HG02588 (cell line): ENCODE data around the gene CATSPERD.

Experiments used
- ATAC-seq: cut with Tn5 transposase; IDR thresholded peaks from one replicate; pipeline ENCODE4 v1.9.1; 2021; ENCODE audit warnings: mild to moderate bottlenecking, moderate library complexity; ENCODE audit not compliant: unreplicated experiment

The CATSPERD gene

GRCh38 chr19:5784581-5785147, 64.2 kb downstream of the CATSPERD start, which contains the start of gene PRR22:
Gene PRR22 (minus strand): TSS chr19:5784746. CDS start chr19:5784660, 86 bp downstream.
- ATAC-seq, result no peak

- ATAC-seq, result no peak
Observed at GRCh38 chr19:5785423-5785822, 65.0 kb downstream of the CATSPERD start.

GRCh38 chr19:5786593-5787408, 66.4 kb downstream of the CATSPERD start:
- no peak for ATAC-seq

GRCh38 chr19:5787409-5788182, 67.2 kb downstream of the CATSPERD start:
- ATAC-seq, result no peak

- no peak for ATAC-seq
Observed at GRCh38 chr19:5788422-5788821, 68.0 kb downstream of the CATSPERD start.

DNA sequence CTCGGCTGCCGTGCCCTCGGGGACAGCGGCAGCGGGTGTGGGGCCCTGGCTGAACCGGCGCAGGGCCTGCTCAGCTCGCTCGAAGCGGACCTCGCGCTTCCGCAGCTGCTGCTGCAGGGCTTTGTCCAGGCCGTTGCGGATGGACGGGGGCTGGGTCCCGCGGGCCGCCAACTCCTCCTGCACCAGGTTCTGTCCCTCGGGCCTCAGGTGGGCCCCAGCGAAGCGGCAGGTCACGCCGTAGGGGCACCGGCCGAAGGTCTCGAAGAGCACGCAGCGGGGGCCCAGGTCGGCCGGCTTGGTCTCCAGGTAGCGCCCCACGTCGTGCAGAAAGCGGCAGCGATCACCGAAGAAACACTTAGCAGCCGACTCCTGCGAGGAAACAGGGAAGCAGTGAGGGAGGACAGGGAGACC, 68.9 kb downstream of the CATSPERD start:
- no peak for ATAC-seq

DNA sequence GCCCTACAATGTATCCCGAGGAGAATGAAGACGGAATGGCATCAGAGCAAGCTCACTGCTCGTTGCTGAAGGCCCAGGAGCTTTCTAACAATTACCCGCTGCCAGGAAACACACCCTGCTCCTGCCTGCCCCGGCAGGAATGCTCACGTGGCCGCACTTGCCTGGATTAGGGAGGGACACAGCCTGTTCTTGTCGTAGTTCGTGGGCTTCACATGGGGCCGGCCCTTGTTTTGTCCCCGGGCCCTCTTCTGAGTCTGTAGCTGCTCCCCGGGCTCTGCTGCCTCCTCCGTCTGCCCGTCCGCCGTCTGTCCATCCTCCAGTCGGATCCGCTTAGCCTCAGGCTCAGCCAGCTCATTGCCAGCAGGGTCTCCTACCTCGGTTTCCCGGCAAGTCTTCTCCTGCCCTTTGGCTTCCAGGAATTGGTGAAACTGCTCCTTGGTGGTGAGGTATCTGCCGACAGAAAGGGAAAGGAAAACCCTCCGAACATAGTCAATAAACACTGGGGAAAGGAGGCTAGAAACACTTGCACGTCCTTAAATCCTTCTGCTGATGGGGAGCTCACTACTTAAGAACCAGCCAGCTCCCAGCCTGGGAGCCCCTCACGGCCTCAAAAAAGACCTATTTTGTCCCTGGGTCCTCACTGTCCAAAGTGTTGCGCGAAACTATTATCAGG, 69.6 kb downstream of the CATSPERD start:
- ATAC-seq, result no peak

- peak; percentile 82 for ATAC-seq
Observed at GRCh38 chr19:5790559-5791520, 70.4 kb downstream of the CATSPERD start, which contains the start of gene DUS3L. Gene DUS3L (minus strand): TSS chr19:5791163. CDS start chr19:5791141, 22 bp downstream.

GRCh38 chr19:5792224-5792623, 71.8 kb downstream of the CATSPERD start:
- ATAC-seq, result no peak

DNA sequence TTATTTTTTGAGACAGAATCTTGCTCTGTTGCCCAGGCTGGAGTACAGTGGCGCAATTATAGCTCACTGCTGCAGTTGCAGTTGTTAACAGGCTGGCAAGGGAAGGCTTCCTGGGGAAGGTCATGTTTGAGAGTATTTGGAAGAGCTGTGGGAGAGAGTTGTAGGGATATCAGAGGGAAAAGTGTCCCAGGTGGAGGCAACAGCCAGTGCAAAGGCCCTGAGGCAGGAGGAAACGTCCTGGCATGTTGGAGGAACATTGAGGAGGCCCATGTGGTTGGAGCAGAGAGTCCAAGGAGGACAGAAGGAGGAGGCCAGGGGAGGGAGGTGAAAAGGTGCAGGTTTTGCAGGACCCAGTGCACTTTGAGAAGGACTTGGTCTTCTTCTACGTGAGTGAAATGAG, 72.8 kb downstream of the CATSPERD start:
- no peak for ATAC-seq

GRCh38 chr19:5795382-5795919, 75.0 kb downstream of the CATSPERD start:
- ATAC-seq, result no peak

DNA sequence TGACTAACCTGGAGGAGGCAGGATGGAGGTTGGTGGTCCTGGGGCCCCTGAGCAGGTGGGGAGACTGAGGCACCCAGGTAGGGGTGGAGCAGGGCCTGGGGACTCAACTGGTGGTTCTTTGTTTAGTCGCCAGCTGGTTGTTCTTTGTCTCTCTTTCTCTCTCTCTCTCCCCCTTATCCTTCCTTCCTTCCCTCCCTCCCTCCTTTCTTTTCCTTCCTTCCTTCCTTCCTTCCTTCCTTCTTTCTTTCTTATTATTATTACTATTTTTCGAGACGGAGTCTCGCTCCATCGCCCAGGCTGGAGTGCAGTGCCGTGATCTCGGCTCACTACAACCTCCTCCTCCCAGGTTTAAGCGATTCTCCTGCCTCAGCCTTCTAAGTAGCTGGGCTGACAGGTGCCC, 77.8 kb downstream of the CATSPERD start:
- ATAC-seq, result no peak

DNA sequence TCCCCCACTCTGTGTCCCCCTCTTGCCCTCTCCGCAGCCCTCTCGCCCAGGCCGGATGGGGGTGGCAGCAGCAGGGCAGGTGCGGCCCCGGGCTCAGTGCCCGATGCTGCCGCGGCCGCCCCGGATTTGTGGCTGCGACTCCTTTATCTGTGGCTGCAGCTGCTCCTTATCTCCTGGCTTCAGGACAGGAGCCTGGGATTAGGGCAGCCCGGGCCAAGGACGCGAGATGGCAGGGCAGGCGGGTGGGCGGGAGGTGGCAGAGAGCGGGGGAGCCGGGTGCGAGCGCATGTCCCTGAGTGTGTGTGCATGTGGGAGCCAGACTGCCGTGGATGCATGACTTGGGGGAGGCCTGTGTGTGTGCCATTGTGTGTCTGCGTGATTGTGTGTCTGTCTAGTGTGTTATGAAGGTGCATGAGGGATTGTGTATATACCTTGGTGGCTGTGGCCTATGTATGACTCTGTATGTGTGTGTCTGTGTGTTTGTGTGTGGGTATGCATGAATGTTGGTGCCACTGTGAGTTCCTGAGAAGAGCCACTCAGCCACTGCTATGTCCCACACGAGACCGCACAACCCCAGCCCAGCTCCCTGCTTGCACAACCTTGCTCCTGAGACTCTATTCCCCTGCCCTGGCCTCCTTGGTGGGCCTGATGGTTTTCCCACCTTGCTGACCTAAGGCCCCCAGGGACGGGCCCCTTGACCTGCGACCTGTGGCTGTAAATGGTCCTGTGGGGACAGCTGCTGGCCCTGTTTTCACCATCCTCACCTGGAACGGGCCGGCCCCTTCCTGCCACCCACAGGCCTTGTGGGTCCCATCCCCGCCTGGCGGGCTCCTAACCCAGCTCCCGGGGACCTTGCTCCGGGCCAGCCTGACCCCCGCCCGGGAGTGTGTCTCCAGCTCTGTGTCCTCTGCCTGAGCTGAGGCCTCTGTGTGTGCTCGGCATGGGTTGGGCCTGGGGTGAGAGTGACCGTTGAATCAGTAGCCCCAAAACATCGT, 79.1 kb downstream of the CATSPERD start:
- ATAC-seq, result no peak

DNA sequence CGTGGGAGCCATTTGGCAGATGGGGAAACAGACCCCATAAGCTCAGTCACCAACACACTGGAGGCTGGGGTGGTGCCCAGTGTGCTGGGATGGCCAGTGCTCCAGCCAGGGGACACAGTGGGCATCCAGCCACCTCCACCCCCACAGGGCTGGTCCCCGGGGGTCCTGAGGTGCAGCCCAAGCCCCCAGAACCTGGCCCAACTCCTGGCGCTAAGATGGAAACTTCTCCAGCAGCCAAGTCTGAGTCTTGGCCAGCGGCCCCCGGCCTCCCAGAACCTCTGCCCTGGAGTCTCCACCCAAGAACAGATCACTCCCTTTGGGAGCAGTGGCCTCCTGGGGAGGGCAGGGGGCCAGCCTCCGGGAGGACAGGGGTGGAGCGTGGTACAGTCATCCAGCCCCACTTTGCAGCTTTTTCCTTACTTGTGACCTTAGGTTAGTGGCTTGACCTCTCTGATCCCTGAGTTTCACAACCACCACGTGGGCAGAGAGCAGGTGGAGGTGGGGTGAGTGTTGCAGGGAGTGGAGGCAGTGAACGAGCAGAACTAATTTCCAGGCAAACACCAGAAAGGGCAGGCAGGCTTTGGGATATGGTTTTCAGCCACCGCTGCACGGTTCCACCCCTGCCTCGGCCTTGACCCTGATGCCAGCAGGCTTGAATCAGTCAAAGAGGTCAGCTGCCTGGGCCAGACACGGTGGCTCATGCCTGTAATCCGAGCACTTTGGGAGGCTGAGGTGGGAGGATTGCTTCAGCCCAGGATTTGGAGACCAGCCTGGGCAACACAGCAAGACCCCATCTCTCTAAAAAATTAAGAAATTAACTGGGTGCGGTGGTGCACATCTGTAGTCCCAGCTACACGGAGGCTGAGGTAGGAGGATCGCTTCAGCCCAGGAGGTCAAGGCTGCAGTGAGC, 80.2 kb downstream of the CATSPERD start:
- no peak for ATAC-seq

DNA sequence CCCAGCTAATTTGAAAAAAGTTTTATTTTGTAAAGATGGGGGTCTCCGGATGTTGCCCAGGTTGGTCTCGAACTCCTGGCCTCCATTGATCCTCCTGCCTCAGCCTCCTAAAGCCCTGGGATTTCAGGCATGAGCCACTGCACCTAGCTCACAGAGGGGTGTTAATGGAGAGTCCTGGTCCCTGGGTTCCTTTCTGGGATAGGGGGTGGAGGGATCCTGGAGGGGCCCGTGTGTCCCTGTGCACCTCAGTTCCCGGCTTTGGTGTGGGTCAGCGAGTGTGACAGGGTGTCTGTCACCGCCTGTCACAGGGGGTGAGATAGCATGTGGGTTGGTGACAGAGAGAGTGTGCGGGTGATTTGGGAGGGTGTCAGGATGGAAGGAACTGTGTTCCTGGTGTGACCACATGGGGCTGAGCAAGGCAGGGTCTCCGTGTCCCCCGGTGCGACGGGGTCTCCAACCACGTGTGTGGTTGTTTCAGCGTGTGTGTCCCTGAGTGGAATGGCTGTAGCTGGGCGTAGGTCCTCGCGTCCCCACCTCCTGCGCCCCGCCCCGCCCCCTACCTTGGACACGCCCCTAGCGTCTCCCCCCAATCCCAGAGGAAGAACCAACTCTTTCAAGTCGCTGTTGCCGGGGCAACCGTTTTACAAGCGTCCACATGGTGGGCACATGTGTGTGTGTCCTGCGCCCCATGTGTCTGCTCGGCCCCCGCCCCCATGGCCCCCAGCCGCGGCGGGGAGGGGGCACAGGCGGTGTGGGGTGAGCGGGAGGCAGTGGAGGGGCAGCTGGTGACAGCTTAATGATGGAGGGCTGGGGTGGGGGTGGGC, 81.6 kb downstream of the CATSPERD start:
- no peak for ATAC-seq

DNA sequence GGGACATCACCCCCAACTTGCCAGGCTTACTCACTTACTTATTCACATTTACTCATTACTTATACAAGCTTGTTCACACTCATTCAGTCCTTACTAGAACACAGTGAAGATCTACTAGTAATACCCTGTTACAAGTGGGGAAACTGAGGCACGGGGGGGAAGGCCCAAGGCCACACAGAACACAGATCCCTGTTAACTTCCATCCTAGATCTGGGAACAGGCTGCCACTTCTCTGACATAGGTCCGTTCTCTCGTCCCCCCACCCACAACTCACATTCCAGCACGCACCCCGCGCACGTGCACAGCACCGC, 83.0 kb downstream of the CATSPERD start:
- ATAC-seq, result no peak
